NCI-H82 treated with DMSO at 0.1 percent for 48 hours (cell line): ENCODE results near the gene TBC1D16.

ENCODE experiments used
- DNase-seq: peaks from one replicate; lab custom pipeline; 2025; ENCODE audit not compliant: unreplicated experiment; lab: John Stamatoyannopoulos, UW

The TBC1D16 gene

DNA sequence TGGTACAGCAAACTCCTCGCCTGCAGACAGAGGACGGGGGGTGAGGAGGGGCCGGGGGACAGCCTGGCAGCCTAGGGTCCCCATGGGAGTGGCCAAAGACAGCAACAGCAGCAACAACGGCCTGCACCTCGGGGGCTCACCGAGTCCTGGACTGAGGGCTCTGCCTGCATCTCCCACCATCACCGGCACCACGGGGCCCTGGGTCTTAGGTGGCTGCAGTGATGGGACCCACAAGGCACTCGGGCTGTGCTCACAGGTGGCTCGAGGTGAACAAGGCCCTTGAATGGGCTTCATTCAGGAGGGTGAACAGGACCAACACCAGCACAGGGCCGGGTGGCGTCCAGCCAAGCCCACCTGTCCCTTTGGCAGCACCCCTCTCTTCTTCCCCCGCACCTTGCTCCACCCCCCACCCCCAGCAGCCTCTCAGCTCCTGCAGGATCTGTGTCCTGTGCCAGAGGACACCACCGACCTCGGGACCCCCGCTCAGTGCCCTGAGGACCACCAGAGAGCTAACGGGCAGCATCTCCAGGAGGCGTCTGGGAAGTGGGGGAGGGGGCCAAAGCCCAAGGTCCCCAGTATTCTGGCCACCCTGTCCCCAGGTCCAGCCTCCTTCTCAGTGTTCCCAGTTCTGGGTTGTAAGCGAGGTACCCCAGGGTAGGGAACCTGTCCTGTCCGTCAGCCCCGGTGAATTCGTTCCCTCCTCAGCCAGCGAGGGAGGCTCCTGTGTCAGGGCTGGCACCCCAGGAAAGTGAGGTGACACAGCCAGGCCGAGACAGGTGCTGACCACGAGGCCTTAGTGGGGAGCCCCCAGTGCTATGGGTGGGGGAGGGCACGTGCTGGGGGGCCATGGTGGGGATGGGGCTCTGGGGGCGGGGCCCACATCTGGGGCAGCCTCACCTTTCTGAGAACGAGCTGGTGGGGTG lies 94.3 kb downstream of the TBC1D16 start:
- DNase-seq, result no peak

DNA sequence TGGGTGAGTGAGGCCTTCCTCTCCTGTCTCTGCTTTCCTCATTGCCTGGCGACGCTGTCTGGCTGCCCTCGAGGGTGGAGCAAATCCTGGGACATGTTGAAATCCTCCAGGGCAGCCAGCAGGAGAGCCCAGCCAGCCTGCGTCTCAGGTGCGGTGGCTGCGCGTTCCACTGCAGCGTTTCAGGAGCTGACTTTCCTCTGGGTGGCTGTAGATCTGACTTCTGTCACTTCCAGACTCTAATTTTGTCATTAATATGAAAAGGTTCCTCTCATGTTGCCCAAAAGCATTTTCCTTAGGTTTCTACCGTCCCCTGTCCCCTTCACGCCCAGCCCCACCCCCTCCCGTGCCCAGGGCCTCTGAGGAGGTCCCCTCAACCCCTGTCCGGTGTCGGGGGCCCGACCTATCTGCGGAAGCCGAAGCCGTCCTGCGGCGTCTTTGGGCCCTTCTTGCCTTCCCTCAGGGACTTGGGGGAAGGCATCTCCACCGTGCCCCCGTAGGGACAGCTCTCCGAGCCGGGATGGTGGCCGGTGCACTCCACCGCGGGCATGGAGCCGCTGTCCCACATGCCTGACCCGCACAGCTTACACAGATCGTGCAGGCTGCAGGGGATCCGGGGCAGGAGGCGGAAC lies 95.1 kb downstream of the TBC1D16 start:
- DNase-seq, result no peak

DNA sequence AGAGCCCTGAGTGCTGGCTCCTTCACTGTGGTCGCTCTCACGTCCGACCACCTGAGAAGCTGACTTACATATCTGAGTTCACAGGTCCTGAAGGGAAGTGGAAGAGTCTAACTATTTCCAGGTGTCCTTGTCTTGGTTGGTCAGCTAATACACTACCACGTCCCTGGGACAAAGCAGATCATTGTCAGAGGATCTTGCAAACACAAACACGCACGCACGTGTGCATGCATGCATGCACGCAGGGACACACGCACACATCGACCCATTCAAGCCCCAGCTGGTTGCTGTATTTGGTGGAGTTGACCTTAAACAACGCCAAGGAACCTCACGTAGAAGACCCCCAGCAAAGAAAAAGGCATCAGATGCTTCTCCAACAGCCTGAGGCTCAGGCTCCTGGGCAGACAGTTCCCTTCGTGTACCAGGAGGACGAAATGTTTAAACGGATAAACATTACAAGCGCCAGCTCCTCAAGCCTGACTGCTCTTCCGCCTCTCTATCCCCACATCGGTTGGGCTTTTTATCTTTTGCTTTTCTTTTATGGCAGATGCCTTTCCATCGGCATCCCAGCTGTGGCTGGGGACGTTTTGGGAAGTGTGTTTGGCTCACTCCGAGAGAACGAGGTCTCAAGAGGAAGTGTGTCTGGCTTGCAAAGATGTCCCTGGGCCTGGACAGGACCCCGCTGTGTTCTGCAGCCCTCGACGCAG lies 95.8 kb downstream of the TBC1D16 start:
- no peak for DNase-seq

DNA sequence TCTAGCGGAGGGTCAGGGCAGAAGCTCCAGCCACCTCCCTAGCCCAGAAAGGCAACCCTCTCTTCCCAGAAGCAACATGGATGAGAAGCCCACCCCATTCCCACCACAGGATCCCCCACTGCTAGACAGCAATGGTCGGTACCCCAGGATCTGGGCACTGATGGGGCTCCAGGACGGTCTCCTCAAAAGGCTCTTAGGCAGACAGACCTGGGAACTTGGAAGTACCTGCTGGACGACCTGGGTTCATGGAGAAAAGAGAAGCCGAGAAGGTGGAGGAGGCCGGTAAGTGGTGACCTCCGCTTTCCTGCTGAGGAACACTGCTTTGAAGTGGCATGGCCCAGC lies 96.6 kb downstream of the TBC1D16 start:
- no peak for DNase-seq

DNA sequence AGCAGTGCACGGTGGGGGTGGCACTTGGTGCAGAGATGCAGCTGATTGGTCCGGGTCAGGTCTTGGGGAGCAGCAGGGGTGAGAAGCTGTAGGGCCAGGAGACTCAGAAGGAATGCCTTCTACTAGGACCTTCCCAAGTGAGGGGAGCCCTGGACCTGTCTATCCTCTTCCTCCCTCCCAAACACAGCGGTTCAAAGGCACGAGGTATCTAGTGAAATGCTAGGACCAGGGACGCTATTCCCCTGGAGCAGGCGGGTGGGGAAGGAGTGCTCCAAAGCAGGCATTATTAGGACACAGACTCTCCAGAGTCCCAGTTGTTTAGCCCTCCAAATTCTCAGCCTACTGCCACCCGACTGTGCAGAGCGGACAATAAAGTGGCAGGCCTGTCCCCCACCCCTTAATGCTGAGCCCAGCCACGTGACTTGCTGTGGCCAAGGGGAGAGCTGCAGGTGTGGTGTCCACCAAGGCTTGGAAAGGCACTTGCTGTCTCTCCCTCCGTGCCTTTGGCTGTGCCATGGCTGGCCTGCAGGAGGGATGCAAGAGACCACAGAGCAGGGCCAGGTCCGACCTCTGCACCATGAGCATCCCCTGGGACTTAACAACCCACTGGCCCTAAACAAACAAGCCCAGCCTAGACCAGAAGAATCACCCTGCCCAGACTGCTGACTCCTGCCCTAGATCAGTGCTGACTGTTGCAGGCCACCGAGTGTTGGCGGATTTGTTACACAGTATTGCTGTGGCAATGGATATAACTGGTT lies 97.2 kb downstream of the TBC1D16 start:
- no peak for DNase-seq

DNA sequence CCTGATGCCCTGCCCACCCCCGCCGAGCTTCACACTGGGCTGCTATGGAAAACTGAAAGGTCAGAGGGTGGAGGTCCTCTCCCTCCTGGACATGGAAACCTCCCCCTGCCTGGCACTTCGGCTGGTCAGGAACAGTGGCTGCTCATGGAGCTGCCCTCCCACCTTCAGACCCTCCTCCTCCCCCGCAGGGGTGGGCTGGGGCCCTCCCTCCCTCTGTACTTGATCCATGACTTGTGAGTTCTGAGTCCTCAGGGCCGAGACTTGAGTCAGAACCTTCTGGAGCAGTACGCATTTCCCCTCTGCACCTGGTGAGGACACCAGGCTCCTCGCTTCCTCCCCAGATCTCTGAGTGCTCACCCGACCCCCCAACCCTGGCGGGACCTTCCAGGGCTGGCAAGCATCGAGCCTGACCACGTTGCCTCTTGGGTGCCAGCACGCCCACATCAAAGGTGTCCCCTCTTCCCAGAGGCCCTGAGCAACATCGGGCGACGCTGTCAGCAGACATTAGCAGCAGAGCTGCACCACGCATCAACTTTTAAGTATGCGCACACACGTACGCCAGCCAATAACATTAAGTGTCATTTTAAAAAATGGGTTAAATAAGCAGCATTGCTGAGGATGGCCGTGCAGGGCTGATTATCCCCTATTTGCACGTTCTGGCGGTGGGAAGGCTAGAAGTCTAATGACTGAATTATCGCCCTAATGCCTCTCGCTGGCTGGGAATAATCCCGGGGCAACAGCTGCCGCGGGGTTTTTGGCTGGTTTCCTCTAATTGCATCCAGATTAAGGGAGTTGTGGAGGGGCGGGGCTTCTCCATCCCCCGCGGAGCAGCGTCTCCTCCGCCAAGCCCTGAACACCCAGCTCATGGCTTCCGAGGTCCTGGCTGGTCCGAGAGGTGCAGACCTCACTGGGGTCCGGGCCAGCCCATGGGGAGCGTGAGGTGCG lies 98.0 kb downstream of the TBC1D16 start:
- peak; percentile 95 for DNase-seq

DNA sequence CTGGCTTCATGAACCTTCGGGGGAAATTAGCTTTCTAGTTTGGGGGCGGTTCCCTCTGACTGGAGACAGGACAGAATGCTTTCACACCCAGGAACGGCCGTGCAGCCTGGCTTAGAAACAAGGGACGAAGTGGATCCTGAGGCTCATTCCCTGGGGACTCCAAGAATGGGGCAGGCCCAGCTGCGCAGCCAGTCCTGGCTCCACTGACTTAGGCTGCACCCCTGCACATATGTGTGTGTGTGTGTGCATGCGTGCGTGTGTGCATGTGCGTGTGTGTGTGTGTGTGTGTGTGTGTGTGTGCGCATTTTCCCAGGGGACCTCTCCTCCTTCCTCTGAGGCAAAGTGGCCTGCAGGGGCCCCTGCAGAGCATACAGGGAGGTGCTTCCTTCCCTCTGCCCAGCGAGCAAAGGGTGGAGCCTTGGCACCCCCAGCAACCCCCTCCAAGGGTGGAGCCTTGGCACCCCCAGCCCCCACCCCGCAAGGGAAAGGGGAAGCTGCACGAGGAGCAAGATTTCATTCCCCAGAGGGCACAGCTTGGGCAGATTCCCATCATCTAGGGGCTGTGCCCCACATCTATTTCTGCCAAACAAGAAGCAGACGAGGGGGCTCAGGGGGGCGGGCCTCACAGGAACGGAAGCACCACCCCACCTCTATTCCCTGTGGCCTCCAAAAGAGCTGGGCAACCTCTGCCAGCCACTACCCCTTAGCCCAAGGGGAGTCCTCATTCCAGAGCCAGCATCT lies 98.9 kb downstream of the TBC1D16 start:
- peak; percentile 14 for DNase-seq

DNA sequence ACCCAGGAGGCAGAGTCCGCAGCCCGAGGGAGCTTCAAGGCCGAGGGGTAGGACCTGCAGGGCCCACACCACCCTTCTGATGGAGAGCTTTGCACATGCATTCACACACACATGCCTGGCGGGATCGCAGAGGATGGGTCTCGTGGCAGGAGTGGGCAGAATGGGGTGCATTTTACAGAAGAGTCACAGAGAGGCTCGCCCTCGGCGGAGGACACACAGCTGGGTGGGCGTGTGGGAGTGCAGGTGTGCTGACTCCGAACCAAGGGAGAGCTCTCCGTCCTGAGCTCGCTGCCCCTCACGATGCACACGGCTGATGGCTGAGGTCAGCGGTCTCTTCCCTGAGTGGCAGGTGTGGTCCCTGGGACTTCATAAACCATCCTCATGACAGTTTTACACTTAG lies 99.6 kb downstream of the TBC1D16 start:
- no peak for DNase-seq

DNA sequence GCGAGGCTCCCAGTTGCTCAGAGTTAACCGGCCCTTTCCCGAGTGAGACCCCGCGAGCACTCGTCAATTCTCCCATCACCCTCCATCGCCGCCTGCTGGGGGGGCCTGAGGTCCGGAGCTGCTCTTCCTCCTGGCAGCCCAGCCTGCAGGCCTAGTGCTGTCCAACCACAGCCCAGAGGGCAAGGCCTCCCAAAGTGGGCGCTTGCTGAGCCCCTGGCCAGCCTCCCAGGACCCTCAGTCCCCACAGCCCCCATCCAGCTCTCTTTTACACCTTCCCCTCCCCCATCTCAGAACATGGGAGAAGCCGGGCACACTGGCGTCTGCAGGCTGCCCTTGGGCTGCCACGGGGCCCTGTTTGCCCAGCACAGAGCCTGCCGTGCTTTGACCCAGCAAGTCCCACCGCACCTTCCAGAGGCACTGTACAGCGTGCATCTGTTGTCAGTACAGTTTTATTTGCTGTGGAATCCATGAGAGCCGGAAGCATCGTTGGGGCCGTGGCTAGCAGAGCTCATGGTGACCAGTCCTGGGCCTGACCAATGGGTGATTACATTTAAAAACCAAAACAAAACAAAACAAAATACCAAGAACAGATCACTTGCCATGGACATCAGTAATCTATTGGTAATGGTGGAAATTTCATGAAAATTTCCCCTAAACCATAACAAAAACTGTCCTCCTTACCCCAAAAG lies 100.3 kb downstream of the TBC1D16 start:
- DNase-seq, result no peak

DNA sequence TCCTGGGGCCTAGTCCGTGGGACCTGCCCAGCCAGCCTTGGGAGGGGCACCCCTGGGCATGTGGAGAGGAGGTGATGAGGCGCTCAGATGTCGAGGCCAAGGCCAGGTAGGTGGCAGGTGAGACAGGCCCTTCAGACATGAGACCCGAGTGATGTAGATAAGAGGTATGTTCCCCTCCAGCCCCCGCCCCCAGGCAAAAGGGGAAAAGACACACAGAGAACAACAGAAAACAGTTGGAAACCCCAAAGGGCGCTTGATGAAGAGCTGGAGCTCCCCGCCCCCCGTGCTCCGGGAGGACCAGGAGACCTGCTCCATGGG lies 101.1 kb downstream of the TBC1D16 start:
- DNase-seq, result no peak

DNA sequence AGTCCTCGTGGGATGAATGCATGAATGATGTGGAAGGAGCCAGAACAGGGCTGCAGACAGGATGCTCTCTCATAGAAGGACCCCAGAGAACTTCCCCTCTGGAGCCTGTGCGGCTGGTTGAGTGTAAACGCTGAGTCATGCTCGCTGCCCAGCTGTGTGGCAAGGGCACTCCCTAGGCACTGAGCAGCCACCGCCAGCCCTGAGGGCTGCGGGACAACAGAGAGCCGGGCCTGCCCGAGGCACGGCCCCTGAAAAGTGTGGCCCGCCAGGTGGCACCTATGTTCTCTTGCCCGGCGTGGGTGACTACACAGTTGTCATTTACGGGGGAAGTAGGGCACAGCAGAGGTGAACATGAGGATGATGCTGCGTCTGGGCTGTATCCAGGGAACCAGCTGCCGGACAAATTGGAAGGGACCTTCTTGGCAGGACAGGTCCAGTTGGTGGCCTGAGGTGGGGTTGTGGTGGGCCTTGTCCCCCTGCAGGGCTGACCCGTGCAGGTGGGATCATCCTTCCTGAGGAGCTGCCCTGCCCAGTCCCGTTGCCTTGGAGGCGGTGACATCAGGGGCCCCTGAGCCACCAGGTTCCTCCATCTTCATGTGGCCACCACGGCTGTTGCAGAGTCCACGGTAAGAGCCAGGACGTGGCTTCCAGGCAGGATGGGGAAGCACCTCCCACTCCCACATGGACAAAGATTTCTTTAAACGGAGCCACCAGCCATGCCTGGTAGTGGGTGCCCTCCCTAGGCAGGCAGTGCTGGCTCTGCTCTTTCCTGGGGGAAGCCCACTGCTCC lies 101.6 kb downstream of the TBC1D16 start:
- no peak for DNase-seq

DNA sequence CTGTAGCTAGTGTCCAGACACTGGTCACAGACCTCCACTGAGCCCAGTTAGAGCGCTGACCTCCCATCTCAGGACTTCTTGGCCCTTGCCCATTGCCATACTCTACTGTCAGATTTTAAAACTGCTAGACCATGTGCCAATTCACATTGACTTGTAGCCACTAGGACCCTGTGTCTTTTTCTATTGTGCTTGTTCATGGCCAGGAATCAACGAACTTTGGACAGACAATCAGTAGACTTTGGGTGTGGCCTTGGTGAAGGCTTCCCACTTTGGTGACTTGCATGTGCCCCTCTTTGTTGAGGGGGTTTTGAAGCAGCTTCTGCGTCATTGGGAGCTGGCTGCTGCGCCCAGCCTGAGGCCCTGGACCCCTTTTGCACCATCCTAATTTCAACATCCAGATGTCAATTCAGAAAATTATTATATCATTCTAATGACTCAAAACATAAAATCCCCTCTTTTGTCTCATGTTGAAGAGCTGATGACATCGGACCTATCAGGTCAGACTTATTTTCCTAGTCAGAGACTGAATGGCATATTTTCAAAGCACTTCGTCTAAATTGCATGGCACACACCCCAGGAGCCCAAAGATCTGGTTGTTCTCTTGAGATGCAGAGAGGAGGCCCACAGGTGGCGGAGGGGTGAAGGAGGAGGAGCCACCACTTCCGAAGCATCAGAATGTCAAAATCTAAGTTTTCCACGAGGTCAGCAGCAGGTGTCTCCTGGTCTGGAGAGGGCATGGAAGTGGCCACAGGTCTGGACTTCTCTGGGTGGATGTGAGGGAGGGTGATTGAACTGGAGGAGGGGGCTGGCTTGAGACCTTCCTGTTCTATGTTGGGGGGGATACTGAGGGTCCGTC lies 103.0 kb downstream of the TBC1D16 start:
- no peak for DNase-seq

DNA sequence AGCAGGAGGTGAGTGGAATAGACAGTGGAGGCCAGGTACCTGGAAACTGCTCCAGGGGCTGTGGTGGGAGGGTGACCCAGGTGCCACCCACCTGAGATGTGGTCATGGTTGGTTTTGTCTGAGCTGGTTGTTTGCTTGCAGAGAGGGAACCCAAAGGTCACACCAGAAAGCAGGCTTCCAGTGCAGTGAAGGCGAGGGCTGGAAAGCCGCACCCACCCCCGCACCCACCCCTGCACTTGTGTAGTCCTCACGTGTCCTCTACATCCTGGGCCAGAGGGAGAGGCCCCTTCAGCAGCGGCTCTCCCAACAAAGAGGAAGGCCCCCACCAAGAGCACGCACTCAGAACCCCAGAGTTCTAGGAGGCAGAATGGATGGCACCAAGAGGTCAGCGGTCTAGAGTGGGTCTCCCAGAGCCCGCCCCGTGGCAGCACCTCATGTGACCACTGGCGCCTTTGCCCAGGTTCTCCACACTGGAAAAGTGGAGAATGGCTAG lies 103.8 kb downstream of the TBC1D16 start:
- DNase-seq, result no peak

DNA sequence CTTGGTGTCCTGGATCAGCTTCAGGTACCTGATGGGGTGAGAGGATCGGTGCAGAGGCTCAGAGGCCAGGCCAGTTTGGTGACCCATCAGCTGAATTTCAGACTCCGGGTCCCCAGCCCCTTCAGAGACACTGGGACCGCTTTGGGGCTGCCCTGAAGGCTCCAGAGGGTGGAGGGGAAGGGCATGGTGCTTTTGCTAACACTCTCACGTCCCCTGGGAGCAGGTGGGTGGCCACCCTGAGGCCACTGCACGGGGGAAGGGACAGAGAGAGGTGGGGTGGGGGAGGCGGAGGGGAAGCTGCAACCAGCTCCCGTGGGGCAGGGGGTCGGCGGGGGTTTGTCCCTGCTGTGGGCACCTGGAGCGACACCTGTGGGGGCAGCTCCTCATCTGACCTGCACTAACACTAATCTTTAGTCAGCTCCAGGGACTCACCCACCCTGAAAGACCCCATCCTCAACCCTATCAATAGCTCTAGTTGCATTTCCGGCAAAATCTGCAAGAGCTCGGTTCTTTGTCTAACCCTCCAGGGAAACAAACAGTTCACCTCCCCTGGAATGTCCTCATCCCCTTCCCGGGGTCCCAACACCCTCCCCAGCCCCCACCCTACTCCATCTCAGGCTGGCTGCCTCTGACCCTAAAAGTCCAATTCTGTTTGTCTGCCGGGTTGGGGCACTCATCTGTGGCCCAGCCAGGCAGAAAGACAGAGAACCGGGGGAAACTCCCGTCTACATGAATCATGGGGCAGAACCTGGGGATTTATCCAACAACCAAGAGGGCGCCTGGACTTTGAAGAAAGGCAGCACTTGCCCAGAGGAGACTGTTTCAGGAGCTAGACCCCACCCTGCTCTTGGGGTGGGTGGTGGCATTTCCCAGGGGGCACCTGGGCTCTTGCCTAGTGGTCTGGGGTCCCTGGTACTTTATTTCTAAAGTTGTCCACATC lies 104.5 kb downstream of the TBC1D16 start:
- no peak for DNase-seq

DNA sequence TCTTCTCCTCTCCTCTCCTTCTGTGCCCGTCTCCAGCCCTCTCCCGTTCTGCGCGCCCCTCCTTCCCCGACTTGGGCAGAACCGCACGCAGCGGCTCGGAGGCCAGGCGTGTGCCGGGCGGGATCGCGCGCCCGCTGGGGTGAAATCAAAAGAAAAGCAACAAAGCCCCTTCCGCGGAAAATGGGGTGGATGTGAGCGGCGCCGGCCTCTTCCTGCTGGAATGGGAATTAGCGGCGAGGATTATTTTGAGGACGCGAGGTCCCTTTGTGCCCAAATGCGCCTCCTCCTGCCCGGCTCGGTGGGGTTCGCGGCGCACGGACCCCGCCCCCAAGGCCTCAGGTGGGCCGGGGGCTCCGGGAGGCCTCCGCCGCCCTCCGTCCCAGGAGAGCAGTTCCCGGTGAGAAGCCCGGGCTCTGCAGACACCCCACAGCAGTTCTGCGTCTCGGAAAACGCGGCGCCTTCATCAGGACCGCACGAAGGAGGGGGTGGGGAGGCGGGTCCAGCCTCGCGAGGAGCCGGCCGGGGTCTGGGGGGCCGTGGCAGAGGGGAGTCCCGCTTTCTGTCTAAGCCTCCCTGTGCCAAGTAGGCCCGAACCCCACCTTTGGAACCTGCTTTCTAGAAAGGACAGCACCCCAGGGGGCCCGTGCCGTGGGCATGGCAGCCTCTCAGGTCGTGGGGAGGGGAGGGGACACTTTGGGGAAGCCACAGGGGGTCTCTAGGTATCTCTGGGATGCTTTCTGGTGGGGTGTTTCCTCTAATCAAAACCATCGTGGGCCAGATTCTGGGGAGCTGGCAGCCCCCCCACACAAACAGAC lies 105.4 kb downstream of the TBC1D16 start:
- no peak for DNase-seq
